Keratinocyte (primary cell): ENCODE results near the gene FAM13A.

ENCODE experiments used
- CTCF ChIP-seq, 3 experiments: IDR thresholded peaks in 1 of 3; conservative IDR thresholded peaks in 1 of 3; optimal IDR thresholded peaks in 1 of 3; 2 replicates in 2 of 3; 3 replicates in 1 of 3; pipeline versions ENCODE3 to v1.5.1; 2011; ENCODE audit warnings: low read length in 3 of 3, mild to moderate bottlenecking in 3 of 3, moderate library complexity in 2 of 3, control low read depth in 1 of 3, inconsistent platforms in 1 of 3; ENCODE audit not compliant: insufficient read depth in 2 of 3; ENCODE audit errors: extremely low read depth in 1 of 3
- EZH2 ChIP-seq: IDR thresholded peaks from one replicate; pipeline ENCODE4 v1.6.1; 2012; ENCODE audit warnings: inconsistent platforms, mild to moderate bottlenecking, low read length, moderate library complexity

GRCh38 chr4:89008166-89008565 is 48.8 kb downstream of the FAM13A start:
- TF ChIP-seq CTCF (optimal IDR thresholded peaks at IDR 0.05 in 1 of 3, IDR thresholded peaks at IDR 0.05 in 1 of 3, conservative IDR thresholded peaks at IDR 0.05 in 1 of 3; ENCODE audit: extremely low read depth in 1 of 3, insufficient read depth in 2 of 3, low read length in 3 of 3) (no peak), EZH2 (no peak)
